DOHH2 (cell line): ENCODE data around the gene JMY.

Experiments used
- H3F3A ChIP-seq: fragments of 200-600 bp; sonication (generic), shearing (Covaris generic); 2 replicates; pipeline ENCODE4 v1.6.0; 2016; ENCODE audit warnings: antibody characterized with exemption, mild to moderate bottlenecking; ENCODE audit not compliant: control insufficient read depth, insufficient read depth
- H3K27ac ChIP-seq: fragments of 200-600 bp; sonication (generic); 2 replicates; pipeline ENCODE4 v1.5.1; 2014; ENCODE audit warnings: low read depth, mild to moderate bottlenecking, low read length, moderate library complexity
- H3K27me3 ChIP-seq: fragments of 200-600 bp; sonication (generic); 2 replicates; pipeline ENCODE4 v1.6.1; 2014; ENCODE audit warnings: mild to moderate bottlenecking, low read length, mixed read lengths; ENCODE audit not compliant: control insufficient read depth
- H3K36me3 ChIP-seq: fragments of 200-600 bp; sonication (generic); 2 replicates; pipeline ENCODE4 v1.6.1; 2014; ENCODE audit warnings: mild to moderate bottlenecking, low read length, moderate library complexity, mixed read lengths; ENCODE audit not compliant: control insufficient read depth
- H3K4me1 ChIP-seq: fragments of 200-600 bp; sonication (generic); 2 replicates; pipeline ENCODE4 v1.6.1; 2014; ENCODE audit warnings: mild to moderate bottlenecking, low read length, mixed read lengths; ENCODE audit not compliant: control insufficient read depth
- H3K4me2 ChIP-seq: fragments of 200-600 bp; sonication (generic); 2 replicates; pipeline ENCODE4 v1.6.0; 2014; ENCODE audit warnings: mild to moderate bottlenecking, low read length, moderate library complexity
- H3K4me3 ChIP-seq: fragments of 200-600 bp; sonication (generic); 2 replicates; pipeline ENCODE4 v1.5.1; 2014; ENCODE audit warnings: mild to moderate bottlenecking, low read length, mixed read lengths
- H3K79me2 ChIP-seq: fragments of 200-600 bp; sonication (generic); 2 replicates; pipeline ENCODE4 v1.6.1; 2014; ENCODE audit warnings: mild to moderate bottlenecking, low read length, mixed read lengths; ENCODE audit not compliant: control insufficient read depth
- H3K9me2 ChIP-seq: fragments of 200-600 bp; sonication (generic); replicated peaks from 2 replicates; pipeline ENCODE4 v1.6.1; 2014; ENCODE audit warnings: mild to moderate bottlenecking, low read length, mixed read lengths; ENCODE audit not compliant: control insufficient read depth
- H3K9me3 ChIP-seq: fragments of 200-600 bp; sonication (generic); 2 replicates; pipeline ENCODE4 v1.6.1; 2014; ENCODE audit warnings: antibody characterized with exemption, low read length, mixed read lengths; ENCODE audit not compliant: control insufficient read depth, insufficient read depth
- H4K20me1 ChIP-seq: fragments of 200-600 bp; sonication (generic); 2 replicates; pipeline ENCODE4 v1.6.0; 2014; ENCODE audit warnings: low read depth, mild to moderate bottlenecking, antibody characterized with exemption, low read length, moderate library complexity; ENCODE audit not compliant: control insufficient read depth, insufficient read depth
- CTCF ChIP-seq: fragments of 200-600 bp; sonication (generic); IDR thresholded peaks from one replicate; pipeline ENCODE4 v1.5.1; 2014; ENCODE audit warnings: antibody characterized with exemption, mild to moderate bottlenecking, low read depth, low read length; ENCODE audit not compliant: poor library complexity, severe bottlenecking
- EZH2phosphoT487 ChIP-seq: fragments of 200-600 bp; sonication (generic); IDR thresholded peaks from 2 replicates; pipeline ENCODE4 v1.6.1; 2017; ENCODE audit warnings: borderline replicate concordance, mild to moderate bottlenecking, antibody characterized with exemption, low read length, moderate library complexity, mixed read lengths

The JMY gene

GRCh38 chr5:79190235-79190529 lies 45.7 kb upstream of the JMY start:
- no peaks in the 10 kb centered on the region for H4K20me1 ChIP-seq
- TF ChIP-seq CTCF: no peak
- no peak for TF ChIP-seq EZH2phosphoT487
- H3K9me2 ChIP-seq: no peaks in the 10 kb centered on the region
- no peak overlapping the region for H3K27ac ChIP-seq
- H3K79me2 ChIP-seq: no peaks in the 10 kb centered on the region
- no peaks in the 10 kb centered on the region for H3F3A ChIP-seq
- no peaks in the 10 kb centered on the region for H3K36me3 ChIP-seq
- H3K9me3 ChIP-seq: no peaks in the 10 kb centered on the region
- H3K4me1 ChIP-seq: no peaks in the 10 kb centered on the region
- H3K4me2 ChIP-seq: no peak overlapping the region
- H3K4me3 ChIP-seq: no peak overlapping the region
- H3K27me3 ChIP-seq: no peaks in the 10 kb centered on the region

DNA sequence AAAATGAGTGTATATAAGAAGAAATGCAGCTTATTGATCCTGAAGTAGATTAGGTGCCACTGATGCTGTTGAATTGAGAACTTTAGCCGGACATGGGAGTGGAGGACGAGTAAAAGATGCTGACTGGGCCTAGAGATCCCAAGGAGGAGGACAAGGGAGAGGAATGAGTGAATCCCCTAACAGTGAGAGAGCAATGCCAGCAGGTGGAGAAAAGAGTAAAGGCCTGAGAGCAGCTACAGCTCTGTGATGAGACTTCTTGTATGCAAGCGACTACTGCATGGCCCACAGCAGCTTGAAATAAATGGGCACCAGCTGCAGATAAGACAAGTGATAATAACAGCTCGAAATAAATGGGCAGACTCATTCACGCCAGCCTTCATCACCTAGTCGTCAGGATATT lies 44.5 kb upstream of the JMY start:
- no peaks in the 10 kb centered on the region for H3K9me3 ChIP-seq
- no peak overlapping the region for H3K4me3 ChIP-seq
- no peaks in the 10 kb centered on the region for H3K9me2 ChIP-seq
- no peaks in the 10 kb centered on the region for H3F3A ChIP-seq
- H4K20me1 ChIP-seq: no peaks in the 10 kb centered on the region
- no peak overlapping the region for H3K4me2 ChIP-seq
- H3K27me3 ChIP-seq: no peaks in the 10 kb centered on the region
- H3K36me3 ChIP-seq: no peaks in the 10 kb centered on the region
- TF ChIP-seq EZH2phosphoT487 (no peak), CTCF (no peak)
- no peaks in the 10 kb centered on the region for H3K79me2 ChIP-seq
- H3K4me1 ChIP-seq: no peaks in the 10 kb centered on the region
- H3K27ac ChIP-seq: no peak overlapping the region

GRCh38 chr5:79193643-79194042 lies 42.3 kb upstream of the JMY start:
- no peaks in the 10 kb centered on the region for H3K9me2 ChIP-seq
- H3K4me1 ChIP-seq: no peaks in the 10 kb centered on the region
- H4K20me1 ChIP-seq: no peaks in the 10 kb centered on the region
- no peak overlapping the region for H3K27ac ChIP-seq
- H3K27me3 ChIP-seq: no peaks in the 10 kb centered on the region
- H3F3A ChIP-seq: no peaks in the 10 kb centered on the region
- no peak overlapping the region for H3K4me3 ChIP-seq
- no peaks in the 10 kb centered on the region for H3K9me3 ChIP-seq
- TF ChIP-seq EZH2phosphoT487: no peak
- TF ChIP-seq CTCF: no peak
- no peak overlapping the region for H3K4me2 ChIP-seq
- H3K36me3 ChIP-seq: no peaks in the 10 kb centered on the region
- no peaks in the 10 kb centered on the region for H3K79me2 ChIP-seq
